Activated B cell treated with CpG ODN at 0.5 μM for 24 hours (primary cell): Measurements from ENCODE around the gene MPRIP. TPM values are rescaled to one million over a fixed set of nuclear protein-coding genes. Genes with fewer than 3 reads are reported as not detected.

Experiments used
- ATAC-seq: fragments of 200-7000 bp; cut with Tn5 transposase; one replicate; pipeline ENCODE4 v1.10.0; 2021; ENCODE audit warnings: low read depth, mild to moderate bottlenecking, moderate library complexity
- CTCF ChIA-PET: fragments of 350-600 bp; sonication (Branson Sonifier 250); formaldehyde crosslinking; loops from one replicate; lab custom pipeline; 2021; ENCODE audit warnings: antibody characterized with exemption; lab: Charles Lee
- POLR2A ChIA-PET: fragments of 350-600 bp; sonication (Branson Sonifier 250); formaldehyde crosslinking; loops from one replicate; lab custom pipeline; 2021; ENCODE audit warnings: antibody characterized with exemption; lab: Charles Lee
- DNase-seq: peaks from one replicate; pipeline ENCODE4 v3.0.0; 2022
- H3K27ac Mint-ChIP-seq: one replicate; pipeline ENCODE4 v1.8.0; 2020; ENCODE audit warnings: mixed read lengths
- H3K27me3 Mint-ChIP-seq: one replicate; pipeline ENCODE4 v1.8.0; 2021; ENCODE audit warnings: mixed read lengths
- H3K36me3 Mint-ChIP-seq: one replicate; pipeline ENCODE4 v1.8.0; 2021; ENCODE audit warnings: low read depth, mixed read lengths
- H3K4me1 Mint-ChIP-seq: one replicate; pipeline ENCODE4 v1.8.0; 2021; ENCODE audit warnings: mixed read lengths
- H3K4me3 Mint-ChIP-seq: one replicate; pipeline ENCODE4 v1.8.0; 2020; ENCODE audit warnings: mild to moderate bottlenecking, mixed read lengths
- H3K9me3 Mint-ChIP-seq: one replicate; pipeline ENCODE4 v1.8.0; 2020; ENCODE audit warnings: mixed read lengths
- CTCF ChIP-seq: fragments of 200-600 bp; IDR thresholded peaks from one replicate; pipeline ENCODE4 v1.8.0; 2022; ENCODE audit warnings: antibody characterized with exemption, mild to moderate bottlenecking
- intact Hi-C: fragments of 100-400 bp; cut with micrococcal nuclease; formaldehyde crosslinking; loops from one replicate; pipeline ENCODE4 v1.15.1; 2024
- total RNA-seq: library from RNA; stranded (reverse); gene quantifications from 2 replicates; pipeline ENCODE4 v1.2.3, GENCODE V29; 2022

MPRIP gene
- total RNA-seq, 1 donor from 2014 or later = 231 TPM

- ChIA-PET CTCF (no interaction called here), POLR2A (no interaction called here)
- intact Hi-C loops = no loop called here
- peak overlapping the region; percentile 41 for H3K27ac Mint-ChIP-seq
- H3K36me3 Mint-ChIP-seq = peaks cover 2% of the 10 kb centered on the region
- H3K27me3 Mint-ChIP-seq = no peaks in the 10 kb centered on the region
- H3K4me3 Mint-ChIP-seq = no peak overlapping the region
- ATAC-seq = no peak
- no peaks in the 10 kb centered on the region for H3K9me3 Mint-ChIP-seq
- no peak for TF ChIP-seq CTCF
- peaks cover 89% of the 10 kb centered on the region for H3K4me1 Mint-ChIP-seq
- DNase-seq = no peak
These were observed 76.1 kb downstream of the MPRIP start for GRCh38 chr17:17118399-17118798.

GRCh38 chr17:17119106-17119505 is 76.8 kb downstream of the MPRIP start:
- peak overlapping the region; percentile 22 for H3K27ac Mint-ChIP-seq
- H3K36me3 Mint-ChIP-seq = peaks cover 2% of the 10 kb centered on the region
- no peak overlapping the region for H3K4me3 Mint-ChIP-seq
- no peak for TF ChIP-seq CTCF
- no peak for ATAC-seq
- H3K27me3 Mint-ChIP-seq = no peaks in the 10 kb centered on the region
- no peaks in the 10 kb centered on the region for H3K9me3 Mint-ChIP-seq
- intact Hi-C loops = no loop called here
- H3K4me1 Mint-ChIP-seq = peaks cover 89% of the 10 kb centered on the region
- DNase-seq = no peak
- ChIA-PET CTCF (no interaction called here), POLR2A (interaction anchor here (0.7 to 1.1 kb wide), 2 partner anchors 102 to 118 kb away, joined by 3 to 6 read pairs; partner anchors contain the start of gene FLCN)

- POLR2A ChIA-PET = interaction anchor here (0.7 to 1.1 kb wide), 2 partner anchors 103 to 118 kb away, joined by 3 to 6 read pairs; partner anchors contain the start of gene FLCN
- Mint-ChIP-seq H3K4me3 (no peak overlapping the region), H3K4me1 (peaks cover 89% of the 10 kb centered on the region), H3K27ac (peak overlapping the region; percentile 53), H3K9me3 (no peaks in the 10 kb centered on the region), H3K36me3 (peaks cover 2% of the 10 kb centered on the region), H3K27me3 (no peaks in the 10 kb centered on the region)
- no peak for TF ChIP-seq CTCF
- DNase-seq (no peak), ATAC-seq (peak; percentile 59)
- intact Hi-C loops = no loop called here
- CTCF ChIA-PET = no interaction called here
These were observed 77.3 kb downstream of the MPRIP start for GRCh38 chr17:17119533-17119932.

GRCh38 chr17:17120294-17120693 is 78.0 kb downstream of the MPRIP start:
- Mint-ChIP-seq H3K27me3 (no peaks in the 10 kb centered on the region), H3K9me3 (no peaks in the 10 kb centered on the region), H3K27ac (no peak overlapping the region), H3K36me3 (peaks cover 2% of the 10 kb centered on the region), H3K4me1 (peaks cover 89% of the 10 kb centered on the region), H3K4me3 (no peak overlapping the region)
- ATAC-seq (no peak), DNase-seq (no peak)
- no peak for TF ChIP-seq CTCF
- CTCF ChIA-PET = no interaction called here
- intact Hi-C loops = no loop called here
- POLR2A ChIA-PET = interaction anchor here (1.1 kb wide), 1 partner anchor 117 kb away, joined by 6 read pairs; the partner anchor contains the start of gene FLCN

- ChIA-PET POLR2A (no interaction called here), CTCF (no interaction called here)
- H3K36me3 Mint-ChIP-seq = peaks cover 2% of the 10 kb centered on the region
- DNase-seq = no peak
- no peak for TF ChIP-seq CTCF
- no peaks in the 10 kb centered on the region for H3K27me3 Mint-ChIP-seq
- H3K9me3 Mint-ChIP-seq = no peaks in the 10 kb centered on the region
- no peak overlapping the region for H3K4me3 Mint-ChIP-seq
- ATAC-seq = no peak
- intact Hi-C loops = no loop called here
- no peak overlapping the region for H3K27ac Mint-ChIP-seq
- peaks cover 89% of the 10 kb centered on the region for H3K4me1 Mint-ChIP-seq
These were observed 78.4 kb downstream of the MPRIP start for GRCh38 chr17:17120701-17121100.
